ENCODE measurements around the gene ADAM12. TPM values are rescaled to one million over a fixed set of nuclear protein-coding genes. Genes with fewer than 3 reads are reported as not detected.

Gene ADAM12
- total and polyA plus RNA-seq, 2 of the 13 experiments (the other 11 are each of a cell fraction or from before 2014, with no cell fraction given) = not detected

DNA sequence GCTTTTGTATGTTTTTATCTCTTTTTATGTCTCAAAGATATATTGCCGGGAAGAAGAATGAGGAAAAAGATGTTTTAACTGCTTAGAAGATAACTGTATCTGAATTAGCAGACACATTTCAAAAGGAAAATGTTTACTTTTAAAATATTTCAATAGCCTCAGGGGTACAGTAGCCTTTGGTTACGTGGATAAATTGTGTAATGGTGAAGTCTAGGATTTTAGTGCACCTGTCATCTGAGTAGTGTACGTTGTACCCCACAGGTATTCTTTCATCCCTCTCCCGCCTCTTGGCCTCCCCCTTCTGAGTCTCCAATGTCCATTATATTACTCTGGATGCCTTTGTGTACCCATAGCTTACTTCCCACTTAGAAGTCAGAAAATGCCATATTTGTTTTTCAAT is 269.8 kb downstream of the ADAM12 start:
- no peaks in the 10 kb centered on the region for H3K4me1 ChIP-seq (ENCODE audit: insufficient read depth, low read length)
- no peak overlapping the region for H2AFZ ChIP-seq (ENCODE audit: low read length)
- no peak overlapping the region for H3K4me2 ChIP-seq (ENCODE audit: low read depth, low read length)
- H3K9ac ChIP-seq (ENCODE audit: insufficient read depth, low read depth, low read length) = no peak overlapping the region
- POLR2A ChIA-PET = no interaction called here
- H3K4me3 ChIP-seq (replicated peaks in 1 of 3; ENCODE audit: insufficient read depth in 1 of 3, low read depth in 2 of 3, low read length in 3 of 3) = no peak overlapping the region
- 23% methylated on average over 4 of the region's 4 CpGs for WGBS (ENCODE audit: low lambda C conversion rate)
- H3K9me3 ChIP-seq (ENCODE audit: low read length) = no peaks in the 10 kb centered on the region
- no TSS peak for BruUV-seq (replicated peaks)
- in situ Hi-C loops (cut with HindIII; ENCODE audit: extremely low pct_ligation_motif_present, low pct_unique_long_range_greater_than_20kb) (no loop called here), intact Hi-C loops (cut with micrococcal nuclease; ENCODE audit: unreplicated experiment) (no loop called here)
- H3K79me2 ChIP-seq (ENCODE audit: insufficient read depth, low read length) = no peaks in the 10 kb centered on the region
- CTCF ChIA-PET (ENCODE audit: low intra/inter-chr PET ratio, low total read pairs) = no interaction called here
- no peak for ATAC-seq
- H3K36me3 ChIP-seq (replicated peaks in 1 of 2; ENCODE audit: control insufficient read depth in 1 of 2, insufficient read depth in 2 of 2, low read length in 2 of 2) = no peaks in the 10 kb centered on the region
- H4K20me1 ChIP-seq (ENCODE audit: insufficient read depth, low read length) = no peaks in the 10 kb centered on the region
- peaks cover 0 to 5% of the 10 kb centered on the region in 2 experiments; a peak in 1 of 5 replicates for H3K27me3 ChIP-seq (ENCODE audit: control insufficient read depth in 1 of 2, insufficient read depth in 2 of 2, low read length in 2 of 2)
- DNase-seq (ENCODE audit: low spot score) = no peak
- FAIRE-seq = no peak
- H3K27ac ChIP-seq (ENCODE audit: extremely low read length, insufficient read depth, low read length) = no peak overlapping the region
- TF ChIP-seq ZIK1 (CRISPR knock-in tag; IDR thresholded peaks at IDR 0.05; ENCODE audit: borderline replicate concordance, low read depth) (no peak), HNRNPLL (IDR thresholded peaks at IDR 0.05; ENCODE audit: low read depth, low read length, poor library complexity, severe bottlenecking) (no peak), KDM4B (CRISPR knock-in tag; IDR thresholded peaks at IDR 0.05) (no peak), SETDB1 (CRISPR knock-in tag; IDR thresholded peaks at IDR 0.05; ENCODE audit: borderline replicate concordance) (no peak), ATAD3A (CRISPR knock-in tag; IDR thresholded peaks at IDR 0.05) (no peak), MAFK (conservative IDR thresholded peaks at IDR 0.05 in 1 of 2, IDR thresholded peaks at IDR 0.05 in 1 of 2; ENCODE audit: low read length in 2 of 2) (no peak), NCOA1 (CRISPR knock-in tag; IDR thresholded peaks at IDR 0.05) (no peak), CCAR2 (optimal IDR thresholded peaks at IDR 0.05; ENCODE audit: low read depth, low read length) (no peak), ZNF251 (CRISPR knock-in tag; IDR thresholded peaks at IDR 0.05) (no peak), FIP1L1 (IDR thresholded peaks at IDR 0.05; ENCODE audit: borderline replicate concordance, insufficient read depth, low read depth, low read length) (no peak), ATF7 (IDR thresholded peaks at IDR 0.05) (no peak), ATF7 (CRISPR knock-in tag; IDR thresholded peaks at IDR 0.05) (no peak), U2AF1 (optimal IDR thresholded peaks at IDR 0.05; ENCODE audit: low read depth, low read length) (no peak), RNF2 (conservative IDR thresholded peaks at IDR 0.05; ENCODE audit: low read depth) (no peak)
- TF ChIP-seq, protein P1, sequence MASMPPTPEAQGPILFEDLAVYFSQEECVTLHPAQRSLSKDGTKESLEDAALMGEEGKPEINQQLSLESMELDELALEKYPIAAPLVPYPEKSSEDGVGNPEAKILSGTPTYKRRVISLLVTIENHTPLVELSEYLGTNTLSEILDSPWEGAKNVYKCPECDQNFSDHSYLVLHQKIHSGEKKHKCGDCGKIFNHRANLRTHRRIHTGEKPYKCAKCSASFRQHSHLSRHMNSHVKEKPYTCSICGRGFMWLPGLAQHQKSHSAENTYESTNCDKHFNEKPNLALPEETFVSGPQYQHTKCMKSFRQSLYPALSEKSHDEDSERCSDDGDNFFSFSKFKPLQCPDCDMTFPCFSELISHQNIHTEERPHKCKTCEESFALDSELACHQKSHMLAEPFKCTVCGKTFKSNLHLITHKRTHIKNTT (CRISPR knock-in tag; IDR thresholded peaks at IDR 0.05) = no peak
- TF ChIP-seq, protein P2, sequence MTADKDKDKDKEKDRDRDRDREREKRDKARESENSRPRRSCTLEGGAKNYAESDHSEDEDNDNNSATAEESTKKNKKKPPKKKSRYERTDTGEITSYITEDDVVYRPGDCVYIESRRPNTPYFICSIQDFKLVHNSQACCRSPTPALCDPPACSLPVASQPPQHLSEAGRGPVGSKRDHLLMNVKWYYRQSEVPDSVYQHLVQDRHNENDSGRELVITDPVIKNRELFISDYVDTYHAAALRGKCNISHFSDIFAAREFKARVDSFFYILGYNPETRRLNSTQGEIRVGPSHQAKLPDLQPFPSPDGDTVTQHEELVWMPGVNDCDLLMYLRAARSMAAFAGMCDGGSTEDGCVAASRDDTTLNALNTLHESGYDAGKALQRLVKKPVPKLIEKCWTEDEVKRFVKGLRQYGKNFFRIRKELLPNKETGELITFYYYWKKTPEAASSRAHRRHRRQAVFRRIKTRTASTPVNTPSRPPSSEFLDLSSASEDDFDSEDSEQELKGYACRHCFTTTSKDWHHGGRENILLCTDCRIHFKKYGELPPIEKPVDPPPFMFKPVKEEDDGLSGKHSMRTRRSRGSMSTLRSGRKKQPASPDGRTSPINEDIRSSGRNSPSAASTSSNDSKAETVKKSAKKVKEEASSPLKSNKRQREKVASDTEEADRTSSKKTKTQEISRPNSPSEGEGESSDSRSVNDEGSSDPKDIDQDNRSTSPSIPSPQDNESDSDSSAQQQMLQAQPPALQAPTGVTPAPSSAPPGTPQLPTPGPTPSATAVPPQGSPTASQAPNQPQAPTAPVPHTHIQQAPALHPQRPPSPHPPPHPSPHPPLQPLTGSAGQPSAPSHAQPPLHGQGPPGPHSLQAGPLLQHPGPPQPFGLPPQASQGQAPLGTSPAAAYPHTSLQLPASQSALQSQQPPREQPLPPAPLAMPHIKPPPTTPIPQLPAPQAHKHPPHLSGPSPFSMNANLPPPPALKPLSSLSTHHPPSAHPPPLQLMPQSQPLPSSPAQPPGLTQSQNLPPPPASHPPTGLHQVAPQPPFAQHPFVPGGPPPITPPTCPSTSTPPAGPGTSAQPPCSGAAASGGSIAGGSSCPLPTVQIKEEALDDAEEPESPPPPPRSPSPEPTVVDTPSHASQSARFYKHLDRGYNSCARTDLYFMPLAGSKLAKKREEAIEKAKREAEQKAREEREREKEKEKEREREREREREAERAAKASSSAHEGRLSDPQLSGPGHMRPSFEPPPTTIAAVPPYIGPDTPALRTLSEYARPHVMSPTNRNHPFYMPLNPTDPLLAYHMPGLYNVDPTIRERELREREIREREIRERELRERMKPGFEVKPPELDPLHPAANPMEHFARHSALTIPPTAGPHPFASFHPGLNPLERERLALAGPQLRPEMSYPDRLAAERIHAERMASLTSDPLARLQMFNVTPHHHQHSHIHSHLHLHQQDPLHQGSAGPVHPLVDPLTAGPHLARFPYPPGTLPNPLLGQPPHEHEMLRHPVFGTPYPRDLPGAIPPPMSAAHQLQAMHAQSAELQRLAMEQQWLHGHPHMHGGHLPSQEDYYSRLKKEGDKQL (CRISPR knock-in tag; IDR thresholded peaks at IDR 0.05; ENCODE audit: low read depth) = no peak
- TF ChIP-seq, protein P3, sequence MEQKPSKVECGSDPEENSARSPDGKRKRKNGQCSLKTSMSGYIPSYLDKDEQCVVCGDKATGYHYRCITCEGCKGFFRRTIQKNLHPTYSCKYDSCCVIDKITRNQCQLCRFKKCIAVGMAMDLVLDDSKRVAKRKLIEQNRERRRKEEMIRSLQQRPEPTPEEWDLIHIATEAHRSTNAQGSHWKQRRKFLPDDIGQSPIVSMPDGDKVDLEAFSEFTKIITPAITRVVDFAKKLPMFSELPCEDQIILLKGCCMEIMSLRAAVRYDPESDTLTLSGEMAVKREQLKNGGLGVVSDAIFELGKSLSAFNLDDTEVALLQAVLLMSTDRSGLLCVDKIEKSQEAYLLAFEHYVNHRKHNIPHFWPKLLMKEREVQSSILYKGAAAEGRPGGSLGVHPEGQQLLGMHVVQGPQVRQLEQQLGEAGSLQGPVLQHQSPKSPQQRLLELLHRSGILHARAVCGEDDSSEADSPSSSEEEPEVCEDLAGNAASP (CRISPR knock-in tag; IDR thresholded peaks at IDR 0.05; ENCODE audit: borderline replicate concordance) = no peak
